ENCODE data around the gene RPH3AL.

The RPH3AL gene

DNA sequence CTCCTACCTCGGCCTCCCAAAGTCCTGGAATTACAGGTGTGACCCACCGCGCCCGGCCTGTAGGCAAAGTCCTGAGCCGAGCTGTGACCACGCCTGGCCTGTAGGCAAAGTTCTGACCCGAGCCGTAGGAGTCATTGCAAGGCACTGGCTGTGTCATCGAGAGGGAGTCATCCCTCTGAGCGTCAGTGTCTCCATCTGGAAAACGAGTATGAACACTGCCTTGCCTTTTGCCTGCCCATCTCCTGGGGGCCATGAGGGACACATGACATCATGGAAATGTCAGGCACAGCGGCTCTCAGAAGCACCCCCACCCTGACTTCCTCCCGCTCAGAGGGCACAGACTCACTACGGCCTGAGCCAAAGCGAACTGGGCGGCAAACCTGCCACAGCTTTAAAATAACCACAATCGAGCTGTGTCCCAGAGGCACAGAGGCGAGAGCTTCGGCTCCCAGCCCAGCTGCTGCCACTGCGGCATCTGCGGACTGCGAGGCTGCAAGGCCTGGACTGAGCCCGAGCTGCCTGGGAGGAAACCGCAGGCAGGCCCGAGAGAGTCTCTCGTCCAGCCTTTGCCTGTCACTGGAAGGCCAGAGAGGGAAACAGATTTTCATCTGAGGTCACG is 50.8 kb downstream of the RPH3AL start:
- in situ Hi-C loops (cut with MboI; ENCODE audit: low pct_unique_long_range_greater_than_20kb, low sequenced_read_pairs, unreplicated experiment), result no loop called here
- DNase-seq (ENCODE audit: low spot score), result no peak
- TF ChIP-seq, protein P1, sequence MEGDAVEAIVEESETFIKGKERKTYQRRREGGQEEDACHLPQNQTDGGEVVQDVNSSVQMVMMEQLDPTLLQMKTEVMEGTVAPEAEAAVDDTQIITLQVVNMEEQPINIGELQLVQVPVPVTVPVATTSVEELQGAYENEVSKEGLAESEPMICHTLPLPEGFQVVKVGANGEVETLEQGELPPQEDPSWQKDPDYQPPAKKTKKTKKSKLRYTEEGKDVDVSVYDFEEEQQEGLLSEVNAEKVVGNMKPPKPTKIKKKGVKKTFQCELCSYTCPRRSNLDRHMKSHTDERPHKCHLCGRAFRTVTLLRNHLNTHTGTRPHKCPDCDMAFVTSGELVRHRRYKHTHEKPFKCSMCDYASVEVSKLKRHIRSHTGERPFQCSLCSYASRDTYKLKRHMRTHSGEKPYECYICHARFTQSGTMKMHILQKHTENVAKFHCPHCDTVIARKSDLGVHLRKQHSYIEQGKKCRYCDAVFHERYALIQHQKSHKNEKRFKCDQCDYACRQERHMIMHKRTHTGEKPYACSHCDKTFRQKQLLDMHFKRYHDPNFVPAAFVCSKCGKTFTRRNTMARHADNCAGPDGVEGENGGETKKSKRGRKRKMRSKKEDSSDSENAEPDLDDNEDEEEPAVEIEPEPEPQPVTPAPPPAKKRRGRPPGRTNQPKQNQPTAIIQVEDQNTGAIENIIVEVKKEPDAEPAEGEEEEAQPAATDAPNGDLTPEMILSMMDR (IDR thresholded peaks at IDR 0.05; ENCODE audit: extremely low read depth, insufficient read depth, missing control alignments), result no peak

DNA sequence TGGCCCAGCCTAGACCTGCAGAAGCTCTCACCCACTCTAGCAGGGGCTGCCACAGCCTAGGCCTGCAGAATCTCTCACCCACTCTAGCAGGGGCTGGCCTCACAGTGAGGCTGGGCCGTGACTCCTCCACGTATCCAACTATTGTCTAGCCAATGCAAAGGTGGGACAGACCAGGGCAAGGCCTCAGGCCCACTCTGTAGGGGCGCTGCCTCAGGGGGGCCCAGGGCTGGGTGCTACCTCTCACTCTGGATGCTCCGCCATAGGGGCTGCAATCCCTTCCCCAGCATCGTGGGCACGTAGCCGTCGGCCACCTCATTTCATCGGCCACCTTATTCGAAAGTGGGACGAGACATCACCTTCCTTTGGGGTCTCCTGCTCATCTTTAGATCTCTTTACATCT is 51.7 kb downstream of the RPH3AL start:
- TF ChIP-seq, protein P1 (IDR thresholded peaks at IDR 0.05; ENCODE audit: extremely low read depth, insufficient read depth, missing control alignments), result no peak
- no peak for DNase-seq (ENCODE audit: low spot score)
- in situ Hi-C loops (cut with MboI; ENCODE audit: low pct_unique_long_range_greater_than_20kb, low sequenced_read_pairs, unreplicated experiment), result no loop called here

DNA sequence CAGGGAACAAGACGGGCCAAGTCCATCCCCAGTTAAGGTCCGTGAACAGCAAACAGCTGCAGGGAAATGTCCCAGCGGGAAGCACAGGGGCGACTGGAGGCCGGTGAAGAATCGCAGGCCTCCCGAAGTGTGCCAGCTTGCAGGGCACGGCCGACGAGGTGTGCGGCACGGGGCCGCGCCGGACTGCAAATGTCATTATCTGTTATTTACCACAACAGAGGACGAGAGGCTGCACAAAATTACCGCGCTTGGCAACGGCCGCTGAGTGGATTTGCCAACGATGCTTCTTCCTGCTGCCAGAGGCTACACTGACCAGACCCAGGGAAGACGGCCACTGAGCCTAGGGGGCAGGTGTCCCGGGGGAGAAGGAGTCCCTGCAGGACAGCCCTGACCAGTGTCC is 53.1 kb downstream of the RPH3AL start:
- in situ Hi-C loops (cut with MboI; ENCODE audit: low pct_unique_long_range_greater_than_20kb, low sequenced_read_pairs, unreplicated experiment), result no loop called here
- TF ChIP-seq, protein P1 (IDR thresholded peaks at IDR 0.05; ENCODE audit: extremely low read depth, insufficient read depth, missing control alignments), result no peak
- DNase-seq (ENCODE audit: low spot score), result no peak

DNA sequence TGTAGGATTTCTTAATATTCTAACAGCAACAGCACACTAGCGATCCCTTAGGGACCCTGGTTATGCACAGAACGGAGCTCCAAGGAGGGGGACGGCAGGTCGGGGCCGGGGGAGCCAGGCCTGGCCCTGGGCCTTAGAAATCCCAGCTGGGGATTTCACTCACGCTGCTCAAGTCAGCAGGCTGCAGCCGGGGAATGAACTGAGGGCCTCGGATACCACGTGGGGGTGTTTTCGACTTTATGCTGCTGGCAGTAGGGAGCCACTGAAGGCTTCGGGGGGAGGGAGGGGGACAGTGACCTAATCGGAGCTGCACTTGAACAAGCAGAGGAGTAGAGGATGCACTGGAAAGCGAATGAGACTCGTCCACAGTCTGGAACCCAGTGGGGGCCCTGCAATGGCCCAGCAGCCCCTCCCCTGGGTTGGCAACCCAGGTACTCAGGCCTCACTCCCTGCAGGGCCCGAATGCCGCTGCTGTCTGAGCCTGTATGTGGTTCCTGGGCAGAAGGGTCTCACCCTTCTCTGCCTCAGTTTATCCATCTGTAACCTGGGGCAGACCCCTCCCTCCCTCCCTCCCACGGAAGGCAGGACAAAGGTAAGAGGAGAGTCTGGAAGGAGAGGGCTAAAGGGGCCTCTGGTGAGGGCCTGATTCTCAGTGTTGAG is 53.7 kb downstream of the RPH3AL start:
- in situ Hi-C loops (cut with MboI; ENCODE audit: low pct_unique_long_range_greater_than_20kb, low sequenced_read_pairs, unreplicated experiment), result no loop called here
- TF ChIP-seq, protein P1 (IDR thresholded peaks at IDR 0.05; ENCODE audit: extremely low read depth, insufficient read depth, missing control alignments), result no peak

DNA sequence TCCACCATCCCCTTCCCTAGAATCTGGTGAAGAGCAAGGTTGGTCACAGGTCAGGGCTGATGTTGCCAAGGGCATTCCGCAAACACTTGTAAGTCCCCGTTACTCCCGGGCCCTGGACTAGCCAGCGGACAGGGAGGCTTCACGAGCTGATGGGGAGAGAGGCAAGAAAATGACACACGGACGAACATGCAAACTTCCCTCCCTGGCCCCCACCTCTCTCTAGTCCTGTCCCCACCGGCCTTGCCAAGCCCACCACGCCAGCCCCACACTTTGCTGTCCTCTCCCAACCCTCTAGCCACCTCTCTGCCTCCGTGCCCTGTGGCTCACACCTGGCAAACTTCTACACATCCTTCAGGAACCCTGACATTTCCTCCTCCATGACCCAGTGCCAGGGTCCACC is 54.8 kb downstream of the RPH3AL start:
- TF ChIP-seq, protein P1 (IDR thresholded peaks at IDR 0.05; ENCODE audit: extremely low read depth, insufficient read depth, missing control alignments), result no peak
- in situ Hi-C loops (cut with MboI; ENCODE audit: low pct_unique_long_range_greater_than_20kb, low sequenced_read_pairs, unreplicated experiment), result no loop called here
- DNase-seq (ENCODE audit: low spot score), result no peak

More for the DNA sequence above, 53.7 kb downstream of the RPH3AL start:
- no peak for DNase-seq (ENCODE audit: low spot score)

DNA sequence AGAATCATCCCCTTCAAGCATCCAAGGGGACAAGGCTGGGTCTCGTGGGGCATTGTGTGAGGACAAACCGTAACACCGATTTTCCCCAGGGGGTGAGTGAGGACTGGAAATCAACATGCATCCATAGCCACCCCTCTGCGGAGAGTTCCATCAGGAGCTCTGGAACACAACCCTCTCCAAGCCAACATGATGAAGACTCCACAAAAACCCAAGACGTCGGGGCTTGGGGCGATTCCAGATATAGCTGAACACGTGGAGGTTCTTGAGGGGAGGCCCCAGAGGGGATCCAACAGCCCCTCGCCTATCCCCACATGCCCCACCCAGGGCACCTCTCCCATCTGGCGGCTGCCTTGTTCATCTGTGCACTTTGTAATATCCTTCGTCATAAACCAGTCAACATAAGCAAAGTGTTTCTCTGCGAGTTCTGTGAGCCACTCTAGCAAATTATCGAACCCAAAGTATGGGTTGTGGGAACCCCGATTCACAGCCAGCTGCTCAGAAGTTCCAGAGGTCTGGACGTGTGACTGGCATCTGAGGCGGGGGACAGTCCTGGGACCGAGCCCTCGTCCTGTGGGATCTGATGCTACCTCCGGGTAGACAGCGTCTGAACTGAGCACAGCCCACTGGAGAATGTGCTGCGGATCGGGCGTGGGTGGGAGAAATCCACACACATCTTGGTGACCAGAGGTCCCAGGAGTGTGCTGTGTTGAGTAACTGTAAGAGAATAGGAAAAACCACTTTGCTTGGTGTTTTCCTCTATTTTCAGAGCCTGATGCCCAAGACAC is 55.5 kb downstream of the RPH3AL start:
- TF ChIP-seq, protein P1 (IDR thresholded peaks at IDR 0.05; ENCODE audit: extremely low read depth, insufficient read depth, missing control alignments), result no peak
- DNase-seq (ENCODE audit: low spot score), result no peak
- in situ Hi-C loops (cut with MboI; ENCODE audit: low pct_unique_long_range_greater_than_20kb, low sequenced_read_pairs, unreplicated experiment), result no loop called here

All from GM13977 (cell line).